NB4 (cell line): Measurements from ENCODE around the gene TMEM38A.
"Not testable (repeated sequence)": the region's sequence is repeated elsewhere in the genome, so short reads cannot be mapped to it uniquely, and the experiment has no call there.

Experiments
- DNase-seq: peaks from one replicate; pipeline ENCODE4 v3.0.0; 2010; ENCODE audit warnings: low read depth
- H3K4me3 ChIP-seq: one replicate; pipeline ENCODE4 v1.5.1; 2011; ENCODE audit warnings: mild to moderate bottlenecking, low read depth, low read length, moderate library complexity
- MYC ChIP-seq: IDR thresholded peaks from 2 replicates; pipeline ENCODE4 v1.6.1; 2011; ENCODE audit warnings: low read depth, low read length
- POLR2A ChIP-seq: IDR thresholded peaks from 2 replicates; pipeline ENCODE4 v1.6.1; 2011; ENCODE audit warnings: mild to moderate bottlenecking; ENCODE audit not compliant: insufficient read length; ENCODE audit errors: extremely low read depth
- TF ChIP-seq, protein P1 (sequence below): IDR thresholded peaks from one replicate; pipeline ENCODE4 v1.5.1; 2012; ENCODE audit warnings: low read depth, low read length
- TF ChIP-seq, protein P2 (sequence below): IDR thresholded peaks from 2 replicates; pipeline ENCODE4 v1.6.1; 2011; ENCODE audit warnings: low read depth, low read length

TMEM38A gene

DNA sequence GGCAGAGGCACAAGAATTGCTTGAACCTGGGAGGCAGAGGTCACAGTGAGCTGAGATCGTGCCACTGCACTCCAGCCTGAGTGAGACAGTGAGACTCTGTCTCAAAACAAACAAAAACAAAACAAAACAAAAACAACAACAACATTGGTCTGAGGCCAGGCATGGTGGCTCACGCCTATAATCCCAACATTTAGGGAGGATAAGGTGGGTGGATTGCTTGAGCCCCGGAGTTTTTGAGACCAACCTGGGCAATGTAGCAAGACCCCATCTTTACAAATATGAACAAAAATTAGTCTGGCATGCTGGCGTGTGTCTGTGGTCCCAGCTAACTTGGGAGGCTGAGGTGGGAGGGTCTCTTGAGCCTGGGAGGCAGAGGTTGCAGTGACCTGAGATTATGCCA lies 42.7 kb downstream of the TMEM38A start:
- DNase-seq, result no peak
- TF ChIP-seq POLR2A (no peak), MYC (no peak)
- TF ChIP-seq, protein P1, sequence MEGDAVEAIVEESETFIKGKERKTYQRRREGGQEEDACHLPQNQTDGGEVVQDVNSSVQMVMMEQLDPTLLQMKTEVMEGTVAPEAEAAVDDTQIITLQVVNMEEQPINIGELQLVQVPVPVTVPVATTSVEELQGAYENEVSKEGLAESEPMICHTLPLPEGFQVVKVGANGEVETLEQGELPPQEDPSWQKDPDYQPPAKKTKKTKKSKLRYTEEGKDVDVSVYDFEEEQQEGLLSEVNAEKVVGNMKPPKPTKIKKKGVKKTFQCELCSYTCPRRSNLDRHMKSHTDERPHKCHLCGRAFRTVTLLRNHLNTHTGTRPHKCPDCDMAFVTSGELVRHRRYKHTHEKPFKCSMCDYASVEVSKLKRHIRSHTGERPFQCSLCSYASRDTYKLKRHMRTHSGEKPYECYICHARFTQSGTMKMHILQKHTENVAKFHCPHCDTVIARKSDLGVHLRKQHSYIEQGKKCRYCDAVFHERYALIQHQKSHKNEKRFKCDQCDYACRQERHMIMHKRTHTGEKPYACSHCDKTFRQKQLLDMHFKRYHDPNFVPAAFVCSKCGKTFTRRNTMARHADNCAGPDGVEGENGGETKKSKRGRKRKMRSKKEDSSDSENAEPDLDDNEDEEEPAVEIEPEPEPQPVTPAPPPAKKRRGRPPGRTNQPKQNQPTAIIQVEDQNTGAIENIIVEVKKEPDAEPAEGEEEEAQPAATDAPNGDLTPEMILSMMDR, result no peak
- TF ChIP-seq, protein P2, sequence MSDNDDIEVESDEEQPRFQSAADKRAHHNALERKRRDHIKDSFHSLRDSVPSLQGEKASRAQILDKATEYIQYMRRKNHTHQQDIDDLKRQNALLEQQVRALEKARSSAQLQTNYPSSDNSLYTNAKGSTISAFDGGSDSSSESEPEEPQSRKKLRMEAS, result no peak
- no peak overlapping the region for H3K4me3 ChIP-seq

DNA sequence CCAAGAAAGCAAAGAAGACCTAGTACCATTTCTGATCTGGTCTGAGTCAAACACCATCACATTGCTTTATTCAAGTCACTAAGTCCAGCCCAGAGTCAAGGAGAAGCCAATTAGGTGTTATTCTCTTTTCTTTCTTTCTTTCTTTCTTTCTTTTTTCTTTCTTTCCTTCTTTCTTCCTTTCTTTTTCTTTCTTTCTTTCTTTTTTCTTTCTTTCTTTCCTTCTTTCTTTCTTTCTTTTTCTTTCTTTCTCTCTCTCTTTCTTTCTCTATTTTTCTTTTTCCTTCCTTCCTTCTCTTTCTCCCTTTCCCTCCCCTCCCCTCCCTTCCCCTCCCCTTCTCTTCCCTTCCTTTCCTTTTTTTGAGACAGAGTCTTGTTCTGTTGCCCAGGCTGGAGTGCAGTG lies 49.9 kb downstream of the TMEM38A start:
- not testable (repeated sequence) for H3K4me3 ChIP-seq, DNase-seq

DNA sequence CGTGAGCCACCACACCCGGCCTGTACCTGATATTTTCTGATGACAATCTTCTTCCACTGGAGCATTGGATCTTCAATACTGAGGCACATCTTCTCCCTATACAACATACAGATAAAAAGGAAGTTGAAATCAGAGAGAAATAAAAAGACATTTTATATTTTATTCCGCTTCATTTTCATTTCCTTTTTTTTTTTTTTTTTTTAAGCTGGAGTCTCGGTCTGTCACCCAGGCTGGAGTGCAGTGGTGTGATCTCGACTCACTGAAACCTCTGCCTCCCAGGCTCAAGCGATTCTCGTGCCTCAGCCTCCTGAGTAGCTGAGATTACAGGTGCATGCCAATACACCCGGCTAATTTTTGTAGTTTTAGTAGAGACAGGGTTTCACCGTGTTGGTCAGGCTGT lies 51.4 kb downstream of the TMEM38A start:
- DNase-seq, H3K4me3 ChIP-seq: not testable (repeated sequence)

DNA sequence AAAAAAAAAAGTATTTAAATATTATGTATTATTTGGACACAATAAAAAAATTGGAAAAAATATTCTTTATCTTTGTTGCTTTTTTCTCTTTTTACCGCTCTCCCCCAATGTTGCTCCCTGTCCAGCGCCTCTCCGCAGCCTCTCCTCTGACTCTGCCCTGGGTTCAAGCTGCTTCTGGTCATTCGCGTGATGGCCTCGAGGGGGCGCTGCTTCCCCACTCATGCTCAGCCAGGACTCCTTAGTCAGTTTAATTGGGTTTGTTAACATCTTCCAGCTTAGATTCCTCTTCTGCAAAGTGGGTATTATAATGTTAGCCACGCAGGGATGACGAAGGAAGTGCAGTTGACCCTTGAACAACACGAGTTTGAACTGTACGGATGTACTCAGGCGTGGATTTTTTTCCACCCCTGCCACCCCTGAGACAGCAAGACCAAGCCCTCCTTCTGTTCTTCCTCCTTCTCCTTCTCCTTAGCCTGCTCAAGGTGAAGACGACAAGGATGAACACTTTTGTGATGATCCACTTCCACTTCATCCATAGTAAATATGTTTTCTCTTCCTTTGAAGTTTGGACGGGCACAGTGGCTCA lies 53.9 kb downstream of the TMEM38A start:
- peak; percentile 77 for DNase-seq
- no peak overlapping the region for H3K4me3 ChIP-seq
- no peak for TF ChIP-seq POLR2A
- TF ChIP-seq, protein P1, result peak; percentile 83
- TF ChIP-seq, protein P2, result peak; percentile 11; the same call in 1 of the 2 replicates

DNA sequence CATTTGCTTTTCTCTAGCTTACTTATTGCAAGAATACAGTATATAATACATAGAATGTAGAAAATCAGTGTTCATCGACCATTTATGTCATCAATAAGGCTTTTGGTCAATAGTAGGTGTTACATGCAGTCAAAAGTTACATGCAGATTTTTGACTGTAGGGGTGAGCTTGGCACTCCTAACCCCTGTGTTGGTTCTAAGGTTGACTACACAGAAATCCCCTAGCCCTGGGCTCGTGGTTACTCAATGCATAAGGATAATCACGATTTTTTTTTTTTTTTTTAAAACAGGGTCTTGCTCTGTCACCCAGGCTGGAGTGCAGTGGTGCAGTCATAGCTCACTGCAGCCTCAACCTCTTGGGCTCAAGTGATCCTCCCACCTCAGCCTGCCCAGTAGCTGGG lies 54.7 kb downstream of the TMEM38A start:
- no peak for DNase-seq
- H3K4me3 ChIP-seq, result no peak overlapping the region
- TF ChIP-seq, protein P1, result no peak
- TF ChIP-seq POLR2A (no peak), MYC (no peak)
- TF ChIP-seq, protein P2, result no peak

DNA sequence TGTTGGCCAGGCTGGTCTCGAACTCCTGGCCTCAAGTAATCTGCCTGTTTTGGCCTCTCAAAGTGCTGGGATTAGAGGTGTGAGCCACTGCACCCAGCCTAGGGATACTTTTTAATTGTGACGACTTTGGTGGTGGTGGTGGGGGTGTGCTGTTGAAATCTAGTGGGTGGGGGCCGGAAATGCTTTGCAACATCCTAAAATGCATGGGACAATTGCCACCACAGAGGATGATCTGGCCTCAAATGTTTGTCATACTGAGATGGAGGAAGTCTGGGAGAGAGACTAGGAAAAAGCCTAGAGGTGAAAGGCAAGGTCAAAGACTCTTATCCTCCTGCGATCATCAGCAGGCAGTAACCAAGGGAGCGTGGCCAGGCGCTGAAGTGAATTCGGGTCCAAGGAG lies 60.1 kb downstream of the TMEM38A start:
- peak; percentile 76 for DNase-seq
- TF ChIP-seq, protein P2, result no peak
- H3K4me3 ChIP-seq, result no peak overlapping the region

DNA sequence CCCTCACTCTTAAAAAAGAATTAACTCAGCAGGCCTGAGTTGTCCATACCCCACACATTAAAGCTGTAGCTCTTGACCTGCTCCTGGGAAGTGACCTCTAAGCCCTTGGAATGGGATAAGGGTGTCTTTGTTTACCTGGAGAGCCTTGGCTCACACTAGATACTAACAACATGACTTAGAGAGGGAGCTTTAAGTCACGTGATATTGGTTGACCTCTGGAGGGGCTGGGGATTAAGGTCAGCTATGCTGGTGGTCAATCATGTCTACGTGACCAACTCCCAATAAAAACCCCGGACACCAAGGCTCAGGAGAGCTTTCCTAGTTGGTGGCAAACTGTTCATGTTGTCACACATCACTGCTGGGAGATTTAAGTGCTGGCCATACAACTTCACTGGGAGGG lies 61.7 kb downstream of the TMEM38A start:
- H3K4me3 ChIP-seq, result no peak overlapping the region
- DNase-seq, result no peak

More for the DNA sequence above, 61.7 kb downstream of the TMEM38A start:
- TF ChIP-seq, protein P1, result no peak
- TF ChIP-seq MYC (no peak), POLR2A (no peak)
- TF ChIP-seq, protein P2, result no peak
